OCI-LY1 (cell line): ENCODE measurements around the gene GALNT18.

Experiments used
- H2AFZ ChIP-seq: fragments of 200-600 bp; sonication (generic), shearing (Covaris generic); 2 replicates; pipeline ENCODE4 v1.6.0; 2014; ENCODE audit warnings: antibody characterized with exemption, mild to moderate bottlenecking, low read length
- H3F3A ChIP-seq: fragments of 200-600 bp; sonication (generic), shearing (Covaris generic); 2 replicates; pipeline ENCODE4 v1.6.0; 2014; ENCODE audit warnings: mild to moderate bottlenecking, antibody characterized with exemption, low read length, moderate library complexity; ENCODE audit not compliant: insufficient read depth
- H3K27ac ChIP-seq: fragments of 200-600 bp; sonication (generic); 2 replicates; pipeline ENCODE4 v1.5.1; 2014; ENCODE audit warnings: low read length, mixed run types, mild to moderate bottlenecking, low read depth; ENCODE audit not compliant: poor library complexity, severe bottlenecking
- H3K27me3 ChIP-seq: fragments of 200-600 bp; sonication (generic); 2 replicates; pipeline ENCODE4 v1.6.0; 2014; ENCODE audit warnings: antibody characterized with exemption, mild to moderate bottlenecking, low read length, moderate library complexity; ENCODE audit not compliant: insufficient read depth
- H3K36me3 ChIP-seq: fragments of 200-600 bp; sonication (generic); 2 replicates; pipeline ENCODE4 v1.6.1; 2014; ENCODE audit warnings: mild to moderate bottlenecking, antibody characterized with exemption, low read length, moderate library complexity, mixed read lengths; ENCODE audit not compliant: insufficient read depth
- H3K4me1 ChIP-seq: fragments of 200-600 bp; sonication (generic); 2 replicates; pipeline ENCODE4 v1.5.1; 2014; ENCODE audit warnings: mild to moderate bottlenecking, low read length, moderate library complexity; ENCODE audit not compliant: insufficient read depth, severe bottlenecking
- H3K4me2 ChIP-seq: fragments of 200-600 bp; sonication (generic), shearing (Covaris generic); 2 replicates; pipeline ENCODE4 v1.6.1; 2014; ENCODE audit warnings: low read length
- H3K4me3 ChIP-seq: fragments of 200-600 bp; sonication (generic); 2 replicates; pipeline ENCODE4 v1.5.1; 2014; ENCODE audit warnings: low read length, low read depth, mild to moderate bottlenecking, mixed read lengths; ENCODE audit not compliant: poor library complexity, severe bottlenecking
- H3K79me2 ChIP-seq: fragments of 200-600 bp; shearing (Covaris generic); 2 replicates; pipeline ENCODE4 v1.6.1; 2016; ENCODE audit warnings: mixed run types, low read length, mixed read lengths; ENCODE audit not compliant: insufficient read depth
- H3K9ac ChIP-seq: fragments of 200-600 bp; sonication (generic), shearing (Covaris generic); 2 replicates; pipeline ENCODE4 v1.6.1; 2014; ENCODE audit warnings: mild to moderate bottlenecking, low read length, mixed read lengths
- H3K9me2 ChIP-seq: fragments of 200-600 bp; sonication (generic), shearing (Covaris generic); 2 replicates; pipeline ENCODE4 v1.6.1; 2014; ENCODE audit warnings: low read depth, mild to moderate bottlenecking, low read length, mixed read lengths
- H3K9me3 ChIP-seq: fragments of 200-600 bp; shearing (Covaris generic); 2 replicates; pipeline ENCODE4 v1.6.1; 2014; ENCODE audit warnings: low read length, mixed read lengths
- H4K20me1 ChIP-seq: fragments of 200-600 bp; sonication (generic), shearing (Covaris generic); 2 replicates; pipeline ENCODE4 v1.6.0; 2016; ENCODE audit warnings: mild to moderate bottlenecking, low read length; ENCODE audit not compliant: insufficient read depth
- EZH2 ChIP-seq: fragments of 200-600 bp; sonication (generic), shearing (Covaris generic); IDR thresholded peaks from 2 replicates; pipeline ENCODE4 v1.8.0; 2017; ENCODE audit warnings: borderline replicate concordance, mixed run types, mild to moderate bottlenecking, antibody characterized with exemption, low read length, moderate library complexity, mixed read lengths
- TF ChIP-seq, protein P1 (sequence below): fragments of 200-600 bp; sonication (generic), shearing (Covaris generic); IDR thresholded peaks from 2 replicates; pipeline ENCODE4 v1.5.1; 2017; ENCODE audit warnings: mild to moderate bottlenecking, antibody characterized with exemption, low read length, moderate library complexity, mixed read lengths

The GALNT18 gene

GRCh38 chr11:11247086-11247485 is 374.7 kb downstream of the GALNT18 start:
- TF ChIP-seq, protein P1, sequence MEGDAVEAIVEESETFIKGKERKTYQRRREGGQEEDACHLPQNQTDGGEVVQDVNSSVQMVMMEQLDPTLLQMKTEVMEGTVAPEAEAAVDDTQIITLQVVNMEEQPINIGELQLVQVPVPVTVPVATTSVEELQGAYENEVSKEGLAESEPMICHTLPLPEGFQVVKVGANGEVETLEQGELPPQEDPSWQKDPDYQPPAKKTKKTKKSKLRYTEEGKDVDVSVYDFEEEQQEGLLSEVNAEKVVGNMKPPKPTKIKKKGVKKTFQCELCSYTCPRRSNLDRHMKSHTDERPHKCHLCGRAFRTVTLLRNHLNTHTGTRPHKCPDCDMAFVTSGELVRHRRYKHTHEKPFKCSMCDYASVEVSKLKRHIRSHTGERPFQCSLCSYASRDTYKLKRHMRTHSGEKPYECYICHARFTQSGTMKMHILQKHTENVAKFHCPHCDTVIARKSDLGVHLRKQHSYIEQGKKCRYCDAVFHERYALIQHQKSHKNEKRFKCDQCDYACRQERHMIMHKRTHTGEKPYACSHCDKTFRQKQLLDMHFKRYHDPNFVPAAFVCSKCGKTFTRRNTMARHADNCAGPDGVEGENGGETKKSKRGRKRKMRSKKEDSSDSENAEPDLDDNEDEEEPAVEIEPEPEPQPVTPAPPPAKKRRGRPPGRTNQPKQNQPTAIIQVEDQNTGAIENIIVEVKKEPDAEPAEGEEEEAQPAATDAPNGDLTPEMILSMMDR: no peak
- TF ChIP-seq EZH2: no peak
- H3K4me2 ChIP-seq: no peak overlapping the region
- no peaks in the 10 kb centered on the region for H4K20me1 ChIP-seq
- H3K9ac ChIP-seq: no peak overlapping the region
- no peak overlapping the region for H3K4me3 ChIP-seq
- H3K9me2 ChIP-seq: no peaks in the 10 kb centered on the region
- no peaks in the 10 kb centered on the region for H3K27me3 ChIP-seq
- H3K27ac ChIP-seq: no peak overlapping the region
- no peaks in the 10 kb centered on the region for H3F3A ChIP-seq
- no peak overlapping the region for H2AFZ ChIP-seq
- peaks cover 27% of the 10 kb centered on the region for H3K4me1 ChIP-seq
- no peaks in the 10 kb centered on the region for H3K36me3 ChIP-seq
- H3K9me3 ChIP-seq: no peaks in the 10 kb centered on the region
- H3K79me2 ChIP-seq: no peaks in the 10 kb centered on the region

GRCh38 chr11:11246166-11246565 is 375.6 kb downstream of the GALNT18 start:
- Histone ChIP-seq H3K27me3 (no peaks in the 10 kb centered on the region), H3K9me2 (no peaks in the 10 kb centered on the region), H3K9ac (no peak overlapping the region), H3F3A (no peaks in the 10 kb centered on the region), H3K4me2 (no peak overlapping the region), H3K27ac (no peak overlapping the region), H3K4me3 (no peak overlapping the region), H2AFZ (no peak overlapping the region), H3K36me3 (no peaks in the 10 kb centered on the region), H4K20me1 (no peaks in the 10 kb centered on the region), H3K4me1 (peaks cover 18% of the 10 kb centered on the region), H3K9me3 (no peaks in the 10 kb centered on the region), H3K79me2 (no peaks in the 10 kb centered on the region)
- TF ChIP-seq, protein P1: no peak
- no peak for TF ChIP-seq EZH2

DNA sequence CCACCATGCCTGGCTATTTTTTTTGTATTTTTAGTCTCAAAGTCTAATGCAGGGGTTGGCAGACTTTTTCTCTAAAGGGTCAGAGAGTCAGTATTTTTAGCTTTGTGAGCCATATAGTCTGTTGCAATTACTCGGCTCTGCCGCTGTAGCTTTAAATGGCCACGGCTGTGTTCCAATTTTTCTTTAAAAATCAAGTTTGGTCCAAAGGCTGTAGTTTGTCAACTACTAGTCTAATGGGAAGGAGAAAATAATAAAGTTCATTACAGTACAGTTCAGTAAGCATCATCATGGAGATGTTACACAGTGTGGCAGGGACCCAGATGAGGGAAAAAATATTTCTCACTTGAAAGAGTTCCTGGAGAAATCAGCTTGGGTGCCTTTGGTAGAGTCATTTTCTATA is 376.4 kb downstream of the GALNT18 start:
- Histone ChIP-seq H3K4me1 (peaks cover 11% of the 10 kb centered on the region), H3K4me2 (no peak overlapping the region), H3K9ac (no peak overlapping the region), H3K27ac (no peak overlapping the region), H3K9me3 (no peaks in the 10 kb centered on the region), H3F3A (no peaks in the 10 kb centered on the region), H4K20me1 (no peaks in the 10 kb centered on the region), H3K9me2 (no peaks in the 10 kb centered on the region), H3K4me3 (no peak overlapping the region), H3K27me3 (no peaks in the 10 kb centered on the region), H2AFZ (no peak overlapping the region), H3K79me2 (no peaks in the 10 kb centered on the region), H3K36me3 (no peaks in the 10 kb centered on the region)
- TF ChIP-seq, protein P1: no peak
- no peak for TF ChIP-seq EZH2
